RWPE2 (cell line): Measurements from ENCODE around the gene LEP.

Experiments
- ATAC-seq: fragments of 200-7000 bp; cut with Tn5 transposase; 3 replicates; pipeline ENCODE4 v1.9.1; 2021; ENCODE audit warnings: low read depth
- DNase-seq: peaks from one replicate; pipeline ENCODE4 v3.0.0-alpha.2; 2020; ENCODE audit warnings: low spot score
- H3K27ac ChIP-seq: fragments of 450-650 bp; 2 replicates; pipeline ENCODE4 v1.5.1; 2017; ENCODE audit warnings: mild to moderate bottlenecking; ENCODE audit not compliant: poor library complexity, severe bottlenecking
- H3K27me3 ChIP-seq: fragments of 250-450 bp; sonication (Bioruptor Pico); 2 replicates; pipeline ENCODE4 v1.5.1; 2021; ENCODE audit warnings: mild to moderate bottlenecking, moderate library complexity; ENCODE audit not compliant: insufficient read depth, poor library complexity, severe bottlenecking
- H3K36me3 ChIP-seq: fragments of 250-450 bp; sonication (Bioruptor Pico); 2 replicates; pipeline ENCODE4 v1.5.1; 2020; ENCODE audit warnings: low read depth, mild to moderate bottlenecking, moderate library complexity
- H3K4me1 ChIP-seq: fragments of 250-450 bp; sonication (Bioruptor Pico); 2 replicates; pipeline ENCODE4 v1.5.1; 2021; ENCODE audit warnings: mild to moderate bottlenecking, moderate library complexity; ENCODE audit not compliant: insufficient read depth, poor library complexity, severe bottlenecking
- H3K4me3 ChIP-seq: fragments of 250-450 bp; sonication (Bioruptor Pico); 2 replicates; pipeline ENCODE4 v1.5.1; 2021; ENCODE audit warnings: mild to moderate bottlenecking, moderate library complexity; ENCODE audit not compliant: severe bottlenecking
- H3K9me3 ChIP-seq: fragments of 250-450 bp; sonication (Bioruptor Pico); 2 replicates; pipeline ENCODE4 v1.5.1; 2021; ENCODE audit warnings: mild to moderate bottlenecking, moderate library complexity; ENCODE audit not compliant: severe bottlenecking
- TF ChIP-seq, protein P1 (sequence below): fragments of 450-650 bp; IDR thresholded peaks from one replicate; pipeline ENCODE4 v1.5.1; 2017; ENCODE audit warnings: mild to moderate bottlenecking, moderate library complexity; ENCODE audit not compliant: poor library complexity, severe bottlenecking

Gene LEP

DNA sequence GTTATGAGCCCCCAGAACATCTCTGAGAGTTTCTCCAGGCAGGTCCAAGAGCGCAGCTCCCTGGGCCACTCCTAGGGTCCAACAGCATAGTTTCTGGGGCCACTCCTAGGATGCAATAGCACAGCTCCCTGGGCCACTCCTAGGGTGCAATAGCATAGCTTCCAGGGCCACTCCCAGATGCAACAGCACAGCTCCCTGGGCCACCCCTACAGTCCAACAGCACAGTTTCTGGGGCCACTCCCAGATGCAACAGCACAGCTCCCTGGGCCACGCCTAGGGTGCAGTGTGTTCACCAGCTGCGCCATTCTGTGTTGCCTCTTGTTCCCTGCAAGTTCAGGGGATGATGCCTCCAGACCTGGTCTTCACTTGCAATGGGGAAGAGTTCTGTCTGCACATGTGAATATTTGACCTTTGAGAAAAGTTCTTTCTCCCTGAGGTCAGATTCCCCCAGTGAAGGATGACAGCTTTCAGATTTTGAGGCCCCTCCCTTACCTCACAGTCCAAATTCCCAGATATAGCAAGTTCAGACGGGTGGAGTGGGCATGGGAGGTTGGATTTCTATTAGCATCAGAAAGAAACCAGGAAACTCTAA, 43.0 kb upstream of the LEP start:
- peaks cover 24% of the 10 kb centered on the region for H3K27me3 ChIP-seq
- H3K27ac ChIP-seq, result peak overlapping the region; percentile 14
- H3K4me3 ChIP-seq, result no peak overlapping the region
- H3K4me1 ChIP-seq, result no peaks in the 10 kb centered on the region
- peaks cover 5% of the 10 kb centered on the region for H3K9me3 ChIP-seq
- no peaks in the 10 kb centered on the region for H3K36me3 ChIP-seq
- TF ChIP-seq, protein P1, sequence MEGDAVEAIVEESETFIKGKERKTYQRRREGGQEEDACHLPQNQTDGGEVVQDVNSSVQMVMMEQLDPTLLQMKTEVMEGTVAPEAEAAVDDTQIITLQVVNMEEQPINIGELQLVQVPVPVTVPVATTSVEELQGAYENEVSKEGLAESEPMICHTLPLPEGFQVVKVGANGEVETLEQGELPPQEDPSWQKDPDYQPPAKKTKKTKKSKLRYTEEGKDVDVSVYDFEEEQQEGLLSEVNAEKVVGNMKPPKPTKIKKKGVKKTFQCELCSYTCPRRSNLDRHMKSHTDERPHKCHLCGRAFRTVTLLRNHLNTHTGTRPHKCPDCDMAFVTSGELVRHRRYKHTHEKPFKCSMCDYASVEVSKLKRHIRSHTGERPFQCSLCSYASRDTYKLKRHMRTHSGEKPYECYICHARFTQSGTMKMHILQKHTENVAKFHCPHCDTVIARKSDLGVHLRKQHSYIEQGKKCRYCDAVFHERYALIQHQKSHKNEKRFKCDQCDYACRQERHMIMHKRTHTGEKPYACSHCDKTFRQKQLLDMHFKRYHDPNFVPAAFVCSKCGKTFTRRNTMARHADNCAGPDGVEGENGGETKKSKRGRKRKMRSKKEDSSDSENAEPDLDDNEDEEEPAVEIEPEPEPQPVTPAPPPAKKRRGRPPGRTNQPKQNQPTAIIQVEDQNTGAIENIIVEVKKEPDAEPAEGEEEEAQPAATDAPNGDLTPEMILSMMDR, result no peak
- DNase-seq, result no peak
- peak; percentile 16; the same call in 1 of the 3 replicates for ATAC-seq

DNA sequence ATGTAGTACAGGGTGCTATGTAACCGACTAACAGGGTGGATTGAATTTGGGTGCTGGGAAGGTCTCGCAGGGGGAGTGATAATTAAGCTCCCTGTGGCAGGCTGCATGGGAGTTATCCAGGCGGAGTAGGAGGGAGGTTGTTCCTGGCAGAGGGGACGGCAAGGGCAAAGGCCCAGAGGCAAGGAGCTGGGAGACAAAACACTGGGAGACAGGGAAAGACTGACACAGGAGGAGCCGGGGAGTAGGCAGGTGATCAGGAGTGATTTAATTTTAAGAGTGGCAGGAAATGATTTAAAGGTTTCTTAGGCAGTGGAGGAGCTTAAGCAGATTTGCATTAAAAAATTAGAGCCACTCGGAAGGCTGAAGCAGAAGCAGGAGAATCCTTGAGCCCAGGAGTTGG, 40.7 kb upstream of the LEP start:
- Histone ChIP-seq H3K4me1 (no peaks in the 10 kb centered on the region), H3K27me3 (peaks cover 32% of the 10 kb centered on the region), H3K27ac (no peak overlapping the region), H3K4me3 (no peak overlapping the region), H3K9me3 (no peaks in the 10 kb centered on the region), H3K36me3 (no peaks in the 10 kb centered on the region)
- TF ChIP-seq, protein P1, result no peak
- ATAC-seq (no peak), DNase-seq (peak; percentile 20)

DNA sequence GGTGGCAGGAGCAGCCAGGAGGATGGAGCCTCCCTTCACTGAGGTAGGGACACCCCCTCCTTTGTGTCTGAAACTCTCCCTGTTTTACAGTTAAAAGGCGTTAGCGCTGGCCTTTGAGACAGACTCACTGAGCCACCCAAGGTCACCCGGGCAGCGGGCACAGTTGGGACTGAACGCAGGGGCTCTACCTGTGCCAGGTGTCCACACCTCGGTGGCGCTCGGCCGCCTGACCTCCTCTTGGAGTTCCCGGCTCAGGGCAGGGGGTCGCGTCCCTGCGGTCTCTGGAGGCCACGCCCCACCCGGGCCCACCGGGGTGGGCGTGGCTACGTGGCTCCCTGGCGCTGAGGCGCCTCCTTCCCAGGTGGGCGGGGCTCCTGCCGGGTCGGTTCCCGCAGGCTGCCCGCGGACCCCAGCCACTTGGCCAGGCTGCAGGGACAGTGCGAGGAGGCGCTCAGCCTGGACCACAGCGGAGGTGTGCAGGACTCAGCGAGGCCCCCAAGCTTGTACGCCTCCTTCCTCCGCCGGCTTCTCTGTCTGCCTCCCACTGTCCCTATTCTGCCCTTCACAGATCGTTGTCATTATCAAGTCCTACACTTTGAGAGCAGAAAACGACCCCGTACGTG, 39.9 kb upstream of the LEP start:
- Histone ChIP-seq H3K4me1 (no peaks in the 10 kb centered on the region), H3K4me3 (no peak overlapping the region), H3K27ac (no peak overlapping the region), H3K9me3 (no peaks in the 10 kb centered on the region), H3K27me3 (peaks cover 32% of the 10 kb centered on the region), H3K36me3 (no peaks in the 10 kb centered on the region)
- no peak for ATAC-seq
- TF ChIP-seq, protein P1, result no peak
- no peak for DNase-seq

DNA sequence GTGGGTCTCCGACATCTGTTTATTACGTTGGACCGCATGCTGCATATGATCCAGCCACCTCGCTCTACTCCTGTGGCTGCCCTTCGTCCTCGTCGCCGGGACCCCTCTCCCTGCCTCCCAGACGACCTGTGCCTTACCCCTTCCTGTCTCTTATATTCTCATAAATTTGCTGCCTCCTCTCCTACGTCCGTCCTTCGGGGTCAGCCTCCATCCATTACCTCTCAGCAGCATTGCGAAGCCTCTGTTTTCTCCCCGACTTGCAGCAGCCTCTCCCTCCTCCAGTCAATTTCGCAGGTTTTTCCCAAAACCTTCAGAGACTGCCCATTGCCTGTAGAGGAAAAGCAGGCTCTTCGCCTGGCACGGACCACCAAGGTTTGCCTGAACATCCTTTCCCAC, 39.4 kb upstream of the LEP start:
- Histone ChIP-seq H3K36me3 (no peaks in the 10 kb centered on the region), H3K4me3 (no peak overlapping the region), H3K9me3 (no peaks in the 10 kb centered on the region), H3K27ac (no peak overlapping the region), H3K4me1 (no peaks in the 10 kb centered on the region), H3K27me3 (peaks cover 32% of the 10 kb centered on the region)
- TF ChIP-seq, protein P1, result no peak
- DNase-seq (no peak), ATAC-seq (no peak)
